ENCODE data around the gene SLC35B2. TPM values are rescaled to one million over a fixed set of nuclear protein-coding genes. Genes with fewer than 3 reads are reported as not detected.
"Not testable (repeated sequence)": the region's sequence is repeated elsewhere in the genome, so short reads cannot be mapped to it uniquely, and the experiment has no call there.

The SLC35B2 gene
- total and polyA plus RNA-seq, 7 experiments from 2014 or later: 10.0 to 41.7 (median 20.4) TPM

DNA sequence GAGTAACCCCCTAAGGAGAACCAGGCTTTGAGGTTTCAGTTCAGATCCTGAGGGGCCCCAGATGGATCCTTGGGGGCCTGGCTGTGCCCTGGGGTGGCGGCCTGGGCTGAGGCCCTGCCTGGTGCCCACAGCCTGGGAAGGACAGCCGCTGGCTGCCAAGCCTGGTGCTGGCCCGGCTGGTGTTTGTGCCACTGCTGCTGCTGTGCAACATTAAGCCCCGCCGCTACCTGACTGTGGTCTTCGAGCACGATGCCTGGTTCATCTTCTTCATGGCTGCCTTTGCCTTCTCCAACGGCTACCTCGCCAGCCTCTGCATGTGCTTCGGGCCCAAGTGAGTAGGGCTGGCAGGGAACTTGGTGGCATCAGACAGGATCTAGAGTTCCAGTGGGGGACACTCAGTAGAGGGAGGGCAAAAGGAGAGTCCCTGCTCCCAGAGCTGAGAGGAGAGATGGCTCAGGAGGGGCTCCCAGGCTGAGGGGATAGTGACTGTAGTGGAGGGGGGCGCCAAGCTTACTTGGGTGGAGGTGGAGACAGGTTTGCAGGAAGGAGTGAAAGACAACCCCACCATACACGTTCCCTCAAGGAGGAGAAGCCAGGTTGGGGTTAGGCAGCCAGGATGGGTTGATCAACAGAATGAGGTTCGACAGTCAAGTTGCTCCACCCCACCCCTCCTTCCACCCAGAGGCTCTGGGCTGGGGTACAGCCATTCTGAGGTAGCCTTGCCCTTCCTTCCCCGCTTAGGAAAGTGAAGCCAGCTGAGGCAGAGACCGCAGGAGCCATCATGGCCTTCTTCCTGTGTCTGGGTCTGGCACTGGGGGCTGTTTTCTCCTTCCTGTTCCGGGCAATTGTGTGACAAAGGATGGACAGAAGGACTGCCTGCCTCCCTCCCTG is 24.4 kb downstream of the SLC35B2 start:
- peak overlapping the region in 2 of 9 donors; percentile 17 to 56 for H3K27ac Mint-ChIP-seq

DNA sequence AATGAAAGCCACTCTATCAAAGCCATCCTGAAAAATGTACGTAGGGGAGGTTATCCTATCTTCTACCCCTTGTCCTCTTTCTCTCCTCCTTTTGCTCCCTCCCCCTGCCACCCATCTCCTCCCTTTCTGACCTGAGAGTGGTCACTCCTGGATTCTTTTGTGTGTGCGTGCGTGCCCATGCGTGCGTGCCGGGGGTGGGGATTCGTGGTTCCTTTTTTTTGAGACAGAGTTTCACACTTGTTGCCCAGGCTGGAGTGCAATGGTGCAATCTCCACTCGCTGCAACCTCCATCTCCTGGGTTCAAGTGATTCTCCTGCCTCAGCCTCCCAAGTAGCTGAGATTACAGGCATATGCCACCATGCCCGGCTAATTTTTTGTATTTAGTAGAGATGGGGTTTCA is 25.9 kb downstream of the SLC35B2 start:
- peaks cover 0 to 15% (median 0%) of the 10 kb centered on the region in 7 donors for H3K4me1 Mint-ChIP-seq
- ATAC-seq; POLR2A ChIA-PET; intact Hi-C loops (cut with micrococcal nuclease); H3K27me3 ChIP-seq (ENCODE audit: control insufficient read depth in 2 of 2, insufficient read depth in 2 of 2, low read length in 2 of 2); DNase-seq; H3K4me3 Mint-ChIP-seq; H3K9me3 ChIP-seq (ENCODE audit: control insufficient read depth in 2 of 3, low read length in 3 of 3); H3K36me3 Mint-ChIP-seq; H3K9me3 Mint-ChIP-seq; H3K4me1 ChIP-seq (ENCODE audit: control insufficient read depth in 2 of 2, insufficient read depth in 2 of 2, low read length in 2 of 2); H3K27ac Mint-ChIP-seq; H3K4me3 ChIP-seq (ENCODE audit: low read length); H3K27ac ChIP-seq (ENCODE audit: low read depth, low read length); H3K36me3 ChIP-seq (ENCODE audit: control insufficient read depth in 2 of 3, insufficient read depth in 3 of 3, low read length in 3 of 3); H3K27me3 Mint-ChIP-seq; CTCF ChIA-PET: not testable (repeated sequence)

More for the DNA sequence above, 24.4 kb downstream of the SLC35B2 start:
- Mint-ChIP-seq H3K4me3 (no peak overlapping the region), H3K4me1 (peaks cover 0 to 25% (median 6%) of the 10 kb centered on the region in 7 donors), H3K36me3 (no peaks in the 10 kb centered on the region), H3K27me3 (no peaks in the 10 kb centered on the region), H3K9me3 (peaks cover 0 to 1% (median 0%) of the 10 kb centered on the region in 11 donors)
- ChIA-PET CTCF (no interaction called here), POLR2A (interaction anchor here (5.4 kb wide), 1 partner anchor 13 kb away, joined by 42 read pairs; the partner anchor contains the start of gene HSP90AB1)
- DNase-seq (no peak), ATAC-seq (no peak)
- intact Hi-C loops (cut with micrococcal nuclease): no loop called here
- H3K27me3 ChIP-seq (ENCODE audit: control insufficient read depth in 2 of 2, insufficient read depth in 2 of 2, low read length in 2 of 2): no peaks in the 10 kb centered on the region
- H3K27ac ChIP-seq (ENCODE audit: low read depth, low read length): no peak overlapping the region
- peaks cover 4 to 5% of the 10 kb centered on the region in 2 donors for H3K4me1 ChIP-seq (ENCODE audit: control insufficient read depth in 2 of 2, insufficient read depth in 2 of 2, low read length in 2 of 2)
- H3K4me3 ChIP-seq (ENCODE audit: low read length): no peak overlapping the region
- H3K36me3 ChIP-seq (ENCODE audit: control insufficient read depth in 2 of 3, insufficient read depth in 3 of 3, low read length in 3 of 3): no peaks in the 10 kb centered on the region
- no peaks in the 10 kb centered on the region for H3K9me3 ChIP-seq (ENCODE audit: control insufficient read depth in 2 of 3, low read length in 3 of 3)

DNA sequence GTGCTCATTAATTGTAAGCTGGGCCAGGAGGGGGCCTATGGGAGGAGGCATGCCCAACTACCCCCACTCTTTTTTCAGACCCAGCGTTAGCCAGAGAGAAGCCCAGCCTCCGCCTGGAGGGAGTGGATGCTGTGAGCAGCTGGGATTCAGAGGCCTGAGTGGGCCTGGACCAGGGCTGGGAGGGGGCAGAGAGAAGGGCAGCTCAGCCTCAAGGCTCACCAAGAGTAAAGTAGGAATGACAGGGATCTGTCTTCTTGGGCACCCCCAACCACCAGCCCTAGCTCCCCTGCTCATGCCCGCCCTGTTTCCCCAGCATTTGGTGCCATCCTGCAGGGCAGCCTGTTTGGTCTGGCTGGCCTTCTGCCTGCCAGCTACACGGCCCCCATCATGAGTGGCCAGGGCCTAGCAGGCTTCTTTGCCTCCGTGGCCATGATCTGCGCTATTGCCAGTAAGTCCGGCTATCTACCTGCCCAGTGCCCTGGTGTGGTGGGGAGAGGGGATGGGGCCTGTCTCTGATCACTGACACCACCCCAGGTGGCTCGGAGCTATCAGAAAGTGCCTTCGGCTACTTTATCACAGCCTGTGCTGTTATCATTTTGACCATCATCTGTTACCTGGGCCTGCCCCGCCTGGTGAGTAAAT is 27.2 kb downstream of the SLC35B2 start:
- Histone ChIP-seq H3K9me3 (ENCODE audit: control insufficient read depth in 2 of 3, low read length in 3 of 3) (no peaks in the 10 kb centered on the region), H3K4me1 (ENCODE audit: control insufficient read depth in 2 of 2, insufficient read depth in 2 of 2, low read length in 2 of 2) (no peaks in the 10 kb centered on the region), H3K4me3 (ENCODE audit: low read length) (no peak overlapping the region), H3K27me3 (ENCODE audit: control insufficient read depth in 2 of 2, insufficient read depth in 2 of 2, low read length in 2 of 2) (no peaks in the 10 kb centered on the region), H3K36me3 (ENCODE audit: control insufficient read depth in 2 of 3, insufficient read depth in 3 of 3, low read length in 3 of 3) (no peaks in the 10 kb centered on the region), H3K27ac (ENCODE audit: low read depth, low read length) (no peak overlapping the region)
- ChIA-PET POLR2A (interaction anchor here (0.5 to 0.6 kb wide), 3 partner anchors 612 to 1956 kb away, joined by 3 to 4 read pairs (median 3); no protein-coding TSS in a partner anchor), CTCF (interaction anchor here (0.6 to 1.2 kb wide), 3 partner anchors 15 to 214 kb away, joined by 3 to 4 read pairs (median 4); no protein-coding TSS in a partner anchor)
- no peak for ATAC-seq
- Mint-ChIP-seq H3K9me3 (peaks cover 0 to 1% (median 0%) of the 10 kb centered on the region in 11 donors), H3K4me1 (peaks cover 0 to 13% (median 0%) of the 10 kb centered on the region in 7 donors), H3K4me3 (no peak overlapping the region), H3K27me3 (no peaks in the 10 kb centered on the region), H3K36me3 (no peaks in the 10 kb centered on the region), H3K27ac (no peak overlapping the region)
- intact Hi-C loops (cut with micrococcal nuclease): no loop called here
- DNase-seq: no peak

DNA sequence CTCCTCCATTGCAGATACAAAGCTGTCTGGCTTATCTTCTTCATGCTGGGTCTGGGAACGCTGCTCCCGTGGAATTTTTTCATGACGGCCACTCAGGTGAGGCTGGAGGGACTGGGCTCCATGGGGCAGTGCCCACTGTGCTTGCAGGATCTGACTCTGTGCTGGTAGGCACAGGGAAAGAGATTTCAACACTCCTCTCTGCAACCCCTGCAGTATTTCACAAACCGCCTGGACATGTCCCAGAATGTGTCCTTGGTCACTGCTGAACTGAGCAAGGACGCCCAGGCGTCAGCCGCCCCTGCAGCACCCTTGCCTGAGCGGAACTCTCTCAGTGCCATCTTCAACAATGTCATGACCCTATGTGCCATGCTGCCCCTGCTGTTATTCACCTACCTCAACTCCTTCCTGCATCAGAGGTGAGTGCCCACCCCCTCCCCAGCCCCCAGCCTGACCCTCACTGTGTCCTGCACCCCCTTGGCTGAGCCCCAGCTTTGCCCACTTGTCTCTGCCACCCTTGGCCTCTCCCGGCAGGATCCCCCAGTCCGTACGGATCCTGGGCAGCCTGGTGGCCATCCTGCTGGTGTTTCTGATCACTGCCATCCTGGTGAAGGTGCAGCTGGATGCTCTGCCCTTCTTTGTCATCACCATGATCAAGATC is 27.8 kb downstream of the SLC35B2 start:
- no peaks in the 10 kb centered on the region for H3K9me3 ChIP-seq (ENCODE audit: control insufficient read depth in 2 of 3, low read length in 3 of 3)
- ChIA-PET POLR2A (interaction anchor here (0.5 to 0.6 kb wide), 3 partner anchors 612 to 1955 kb away, joined by 3 to 4 read pairs (median 3); no protein-coding TSS in a partner anchor), CTCF (interaction anchor here (0.6 to 1.2 kb wide), 2 partner anchors 15 to 214 kb away, joined by 3 to 4 read pairs; no protein-coding TSS in a partner anchor)
- H3K4me3 ChIP-seq (ENCODE audit: low read length): no peak overlapping the region
- no peaks in the 10 kb centered on the region for H3K27me3 ChIP-seq (ENCODE audit: control insufficient read depth in 2 of 2, insufficient read depth in 2 of 2, low read length in 2 of 2)
- DNase-seq (no peak), ATAC-seq (no peak)
- H3K36me3 ChIP-seq (ENCODE audit: control insufficient read depth in 2 of 3, insufficient read depth in 3 of 3, low read length in 3 of 3): no peaks in the 10 kb centered on the region
- H3K4me1 Mint-ChIP-seq: peaks cover under 1 to 19% (median 2%) of the 10 kb centered on the region in 7 donors
- H3K4me1 ChIP-seq (ENCODE audit: control insufficient read depth in 2 of 2, insufficient read depth in 2 of 2, low read length in 2 of 2): peaks cover under 1 to 1% of the 10 kb centered on the region in 2 donors
- no peaks in the 10 kb centered on the region for H3K27me3 Mint-ChIP-seq
- no peak overlapping the region for H3K27ac ChIP-seq (ENCODE audit: low read depth, low read length)
- no peak overlapping the region for H3K4me3 Mint-ChIP-seq
- no peaks in the 10 kb centered on the region for H3K36me3 Mint-ChIP-seq
- intact Hi-C loops (cut with micrococcal nuclease): no loop called here
- peaks cover 0 to 1% (median 0%) of the 10 kb centered on the region in 11 donors for H3K9me3 Mint-ChIP-seq
- H3K27ac Mint-ChIP-seq: no peak overlapping the region

DNA sequence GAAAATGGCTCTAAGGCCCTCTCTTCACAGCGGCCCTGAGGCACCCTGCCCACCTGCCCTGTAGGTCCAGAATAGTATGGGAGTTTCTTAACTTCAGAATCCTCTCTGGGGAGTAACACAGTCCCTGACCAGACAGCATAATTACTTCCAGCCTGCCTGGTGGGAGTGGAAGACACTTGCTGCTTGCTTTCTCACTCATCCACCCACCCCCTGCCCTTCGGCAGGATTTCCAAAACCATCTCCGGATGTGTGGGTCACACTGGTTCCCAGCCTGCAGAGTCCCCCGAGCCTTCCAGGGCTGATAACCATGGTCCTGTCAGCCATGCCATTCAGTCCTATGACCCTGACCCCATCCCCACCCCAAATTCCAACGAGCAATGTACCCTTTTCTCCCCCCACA is 28.5 kb downstream of the SLC35B2 start:
- peak overlapping the region in 1 of 9 donors; percentile 36 for H3K27ac Mint-ChIP-seq
- intact Hi-C loops (cut with micrococcal nuclease): no loop called here
- ATAC-seq (no peak), DNase-seq (no peak)
- Histone ChIP-seq H3K27me3 (ENCODE audit: control insufficient read depth in 2 of 2, insufficient read depth in 2 of 2, low read length in 2 of 2) (no peaks in the 10 kb centered on the region), H3K4me3 (ENCODE audit: low read length) (no peak overlapping the region), H3K9me3 (ENCODE audit: control insufficient read depth in 2 of 3, low read length in 3 of 3) (no peaks in the 10 kb centered on the region), H3K27ac (ENCODE audit: low read depth, low read length) (no peak overlapping the region), H3K4me1 (ENCODE audit: control insufficient read depth in 2 of 2, insufficient read depth in 2 of 2, low read length in 2 of 2) (peaks cover 6 to 7% of the 10 kb centered on the region in 2 donors), H3K36me3 (ENCODE audit: control insufficient read depth in 2 of 3, insufficient read depth in 3 of 3, low read length in 3 of 3) (no peaks in the 10 kb centered on the region)
- H3K36me3 Mint-ChIP-seq: no peaks in the 10 kb centered on the region
- CTCF ChIA-PET: no interaction called here
- POLR2A ChIA-PET: no interaction called here
- H3K4me1 Mint-ChIP-seq: peaks cover 6 to 26% (median 8%) of the 10 kb centered on the region in 7 donors
- peaks cover 0 to 1% (median 0%) of the 10 kb centered on the region in 11 donors for H3K9me3 Mint-ChIP-seq
- no peak overlapping the region for H3K4me3 Mint-ChIP-seq
- no peaks in the 10 kb centered on the region for H3K27me3 Mint-ChIP-seq

GRCh38 chr6:44228433-44228832 is 28.9 kb downstream of the SLC35B2 start:
- Mint-ChIP-seq H3K4me3 (peak overlapping the region in 1 of 10 donors; percentile 38), H3K36me3 (no peaks in the 10 kb centered on the region), H3K27me3 (no peaks in the 10 kb centered on the region), H3K4me1 (peaks cover 6 to 22% (median 9%) of the 10 kb centered on the region in 7 donors), H3K9me3 (peaks cover 0 to 1% (median 0%) of the 10 kb centered on the region in 11 donors), H3K27ac (no peak overlapping the region)
- Histone ChIP-seq H3K27ac (ENCODE audit: low read depth, low read length) (no peak overlapping the region), H3K36me3 (ENCODE audit: control insufficient read depth in 2 of 3, insufficient read depth in 3 of 3, low read length in 3 of 3) (no peaks in the 10 kb centered on the region), H3K4me1 (ENCODE audit: control insufficient read depth in 2 of 2, insufficient read depth in 2 of 2, low read length in 2 of 2) (peaks cover 6 to 7% of the 10 kb centered on the region in 2 donors), H3K4me3 (ENCODE audit: low read length) (no peak overlapping the region), H3K9me3 (ENCODE audit: control insufficient read depth in 2 of 3, low read length in 3 of 3) (no peaks in the 10 kb centered on the region), H3K27me3 (ENCODE audit: control insufficient read depth in 2 of 2, insufficient read depth in 2 of 2, low read length in 2 of 2) (no peaks in the 10 kb centered on the region)
- intact Hi-C loops (cut with micrococcal nuclease): no loop called here
- CTCF ChIA-PET: interaction anchor here (0.9 kb wide), 1 partner anchor 9 kb away, joined by 3 read pairs; no protein-coding TSS in a partner anchor
- POLR2A ChIA-PET: interaction anchor here (1.2 kb wide), 1 partner anchor 8 kb away, joined by 3 read pairs; no protein-coding TSS in a partner anchor
- ATAC-seq (no peak), DNase-seq (peak in 1 of 9 donors; percentile 3)

Data from naive thymus-derived CD4-positive, alpha-beta T cell (primary cell).